ENCODE measurements around the gene PRAMEF12. TPM values are rescaled to one million over a fixed set of nuclear protein-coding genes. Genes with fewer than 3 reads are reported as not detected.
"Not testable (repeated sequence)": the region's sequence is repeated elsewhere in the genome, so short reads cannot be mapped to it uniquely, and the experiment has no call there.

PRAMEF12 gene
- total RNA-seq, 1 experiment from 2014 or later, result not detected

- Histone ChIP-seq H3K4me1 (ENCODE audit: insufficient read depth, low read length, poor library complexity, severe bottlenecking) (no peaks in the 10 kb centered on the region), H3K36me3 (ENCODE audit: insufficient read depth, low read length, poor library complexity, severe bottlenecking) (no peaks in the 10 kb centered on the region), H3K27me3 (replicated peaks; ENCODE audit: insufficient read depth, low read depth, low read length, poor library complexity) (no peaks in the 10 kb centered on the region), H3K27ac (ENCODE audit: low read depth, low read length, poor library complexity, severe bottlenecking) (no peak overlapping the region), H3K4me3 (ENCODE audit: low read depth, low read length, poor library complexity, severe bottlenecking) (no peak overlapping the region), H3K9me3 (ENCODE audit: low read depth, low read length, poor library complexity, severe bottlenecking) (no peaks in the 10 kb centered on the region)
- intact Hi-C loops (cut with micrococcal nuclease; ENCODE audit: unreplicated experiment), result no loop called here
- POLR2A ChIA-PET (ENCODE audit: low non-redundant PET), result no interaction called here
- BruUV-seq (replicated peaks), result no TSS peak
- no peak for DNase-seq (ENCODE audit: low spot score)
- CTCF ChIA-PET, result no interaction called here
- TF ChIP-seq EZH2 (IDR thresholded peaks at IDR 0.05; ENCODE audit: borderline replicate concordance, low read depth, low read length, poor library complexity, severe bottlenecking), result no peak
- no peak for TF ChIP-seq CTCF (conservative IDR thresholded peaks at IDR 0.05; ENCODE audit: low read depth, low read length)
Observed at GRCh38 chr1:12778061-12778460, 4.5 kb downstream of the PRAMEF12 start.

DNA sequence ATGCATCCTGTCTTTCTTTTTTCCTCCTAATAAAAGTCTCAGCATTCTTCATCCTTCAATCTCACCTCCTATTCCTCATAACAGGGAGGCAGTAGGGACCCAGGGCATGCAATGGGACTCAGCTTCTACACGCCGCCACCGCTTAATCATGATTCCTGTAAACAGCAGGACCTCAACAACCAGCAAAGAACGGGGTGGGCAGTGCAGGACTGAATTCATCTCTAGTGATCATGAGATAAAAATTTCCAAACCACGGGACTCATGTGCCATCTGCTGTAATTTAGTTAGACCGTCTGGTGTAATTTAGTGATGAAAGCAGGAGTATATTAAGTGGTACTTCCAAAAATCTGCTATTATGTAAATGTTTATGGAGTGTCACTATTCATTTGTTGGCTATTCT lies 5.4 kb downstream of the PRAMEF12 start:
- no peak for TF ChIP-seq EZH2 (IDR thresholded peaks at IDR 0.05; ENCODE audit: borderline replicate concordance, low read depth, low read length, poor library complexity, severe bottlenecking)
- TF ChIP-seq CTCF (conservative IDR thresholded peaks at IDR 0.05; ENCODE audit: low read depth, low read length), result no peak
- Histone ChIP-seq H3K9me3 (ENCODE audit: low read depth, low read length, poor library complexity, severe bottlenecking) (no peaks in the 10 kb centered on the region), H3K27me3 (replicated peaks; ENCODE audit: insufficient read depth, low read depth, low read length, poor library complexity) (no peaks in the 10 kb centered on the region), H3K27ac (ENCODE audit: low read depth, low read length, poor library complexity, severe bottlenecking) (no peak overlapping the region), H3K36me3 (ENCODE audit: insufficient read depth, low read length, poor library complexity, severe bottlenecking) (no peaks in the 10 kb centered on the region), H3K4me1 (ENCODE audit: insufficient read depth, low read length, poor library complexity, severe bottlenecking) (no peaks in the 10 kb centered on the region), H3K4me3 (ENCODE audit: low read depth, low read length, poor library complexity, severe bottlenecking) (no peak overlapping the region)
- ChIA-PET CTCF (no interaction called here), POLR2A (ENCODE audit: low non-redundant PET) (no interaction called here)
- intact Hi-C loops (cut with micrococcal nuclease; ENCODE audit: unreplicated experiment), result no loop called here
- DNase-seq (ENCODE audit: low spot score), result no peak
- BruUV-seq (replicated peaks), result no TSS peak

DNA sequence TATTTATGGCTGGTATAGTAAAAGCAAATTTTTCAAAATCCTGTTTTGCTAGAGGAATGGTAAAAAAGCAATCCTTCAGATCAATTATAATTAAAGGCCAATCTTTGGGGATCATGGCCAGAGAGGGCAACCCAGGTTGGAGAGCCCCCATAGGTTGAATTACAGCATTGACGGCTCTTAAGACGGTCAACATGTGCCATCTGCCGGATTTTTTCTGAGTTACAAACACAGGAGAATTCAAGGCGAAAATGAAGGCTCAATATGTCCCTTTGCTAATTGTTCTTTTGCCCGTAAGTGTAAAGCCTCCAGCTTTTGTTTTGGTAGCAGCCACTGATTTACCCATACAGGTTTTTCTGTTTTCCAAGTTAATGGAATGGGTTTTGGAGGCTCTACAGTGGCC lies 8.0 kb downstream of the PRAMEF12 start:
- CTCF ChIA-PET; H3K36me3 ChIP-seq (ENCODE audit: insufficient read depth, low read length, poor library complexity, severe bottlenecking); H3K4me3 ChIP-seq (ENCODE audit: low read depth, low read length, poor library complexity, severe bottlenecking); H3K27me3 ChIP-seq (replicated peaks; ENCODE audit: insufficient read depth, low read depth, low read length, poor library complexity); intact Hi-C loops (cut with micrococcal nuclease; ENCODE audit: unreplicated experiment); H3K9me3 ChIP-seq (ENCODE audit: low read depth, low read length, poor library complexity, severe bottlenecking); POLR2A ChIA-PET (ENCODE audit: low non-redundant PET); DNase-seq (ENCODE audit: low spot score); BruUV-seq (replicated peaks); H3K27ac ChIP-seq (ENCODE audit: low read depth, low read length, poor library complexity, severe bottlenecking); H3K4me1 ChIP-seq (ENCODE audit: insufficient read depth, low read length, poor library complexity, severe bottlenecking): not testable (repeated sequence)

- H3K27me3 ChIP-seq (replicated peaks; ENCODE audit: insufficient read depth, low read depth, low read length, poor library complexity); CTCF ChIA-PET; H3K36me3 ChIP-seq (ENCODE audit: insufficient read depth, low read length, poor library complexity, severe bottlenecking); DNase-seq (ENCODE audit: low spot score); H3K4me1 ChIP-seq (ENCODE audit: insufficient read depth, low read length, poor library complexity, severe bottlenecking); H3K27ac ChIP-seq (ENCODE audit: low read depth, low read length, poor library complexity, severe bottlenecking); H3K9me3 ChIP-seq (ENCODE audit: low read depth, low read length, poor library complexity, severe bottlenecking); intact Hi-C loops (cut with micrococcal nuclease; ENCODE audit: unreplicated experiment); BruUV-seq (replicated peaks); H3K4me3 ChIP-seq (ENCODE audit: low read depth, low read length, poor library complexity, severe bottlenecking); POLR2A ChIA-PET (ENCODE audit: low non-redundant PET): not testable (repeated sequence)
Observed at GRCh38 chr1:12783783-12784182, 10.2 kb downstream of the PRAMEF12 start.

- DNase-seq (ENCODE audit: low spot score); H3K4me3 ChIP-seq (ENCODE audit: low read depth, low read length, poor library complexity, severe bottlenecking); H3K27ac ChIP-seq (ENCODE audit: low read depth, low read length, poor library complexity, severe bottlenecking); H3K4me1 ChIP-seq (ENCODE audit: insufficient read depth, low read length, poor library complexity, severe bottlenecking); H3K27me3 ChIP-seq (replicated peaks; ENCODE audit: insufficient read depth, low read depth, low read length, poor library complexity); H3K9me3 ChIP-seq (ENCODE audit: low read depth, low read length, poor library complexity, severe bottlenecking); BruUV-seq (replicated peaks); intact Hi-C loops (cut with micrococcal nuclease; ENCODE audit: unreplicated experiment); H3K36me3 ChIP-seq (ENCODE audit: insufficient read depth, low read length, poor library complexity, severe bottlenecking); CTCF ChIA-PET; POLR2A ChIA-PET (ENCODE audit: low non-redundant PET): not testable (repeated sequence)
Observed at GRCh38 chr1:12784729-12785128, 11.2 kb downstream of the PRAMEF12 start.

DNA sequence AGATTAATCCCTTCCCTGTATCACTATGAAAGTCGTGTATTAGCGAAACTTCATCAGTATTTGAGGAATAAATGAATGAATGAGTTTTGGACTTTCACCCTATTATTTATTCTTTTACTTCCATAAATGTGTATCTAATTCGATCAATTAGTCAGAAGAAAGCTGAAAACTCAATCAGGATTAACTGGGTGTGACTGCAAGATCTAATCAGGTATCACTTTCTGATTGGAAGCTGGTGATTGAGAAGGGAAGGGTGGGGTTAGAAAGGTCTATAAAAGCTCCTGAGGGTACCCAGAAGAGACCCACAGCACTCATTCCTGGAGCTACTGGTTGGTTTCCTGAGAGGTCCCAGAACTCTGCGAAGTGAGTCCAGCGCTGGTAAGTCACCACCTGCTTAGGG lies 17.6 kb downstream of the PRAMEF12 start, which contains the start of gene PRAMEF1:
Gene PRAMEF1 (plus strand): TSS at position 301 of the 400 bp plus-strand sequence. CDS start 1,831 bp downstream, outside the sequence.
- POLR2A ChIA-PET (ENCODE audit: low non-redundant PET); H3K27me3 ChIP-seq (replicated peaks; ENCODE audit: insufficient read depth, low read depth, low read length, poor library complexity); H3K36me3 ChIP-seq (ENCODE audit: insufficient read depth, low read length, poor library complexity, severe bottlenecking); H3K4me1 ChIP-seq (ENCODE audit: insufficient read depth, low read length, poor library complexity, severe bottlenecking); H3K9me3 ChIP-seq (ENCODE audit: low read depth, low read length, poor library complexity, severe bottlenecking); BruUV-seq (replicated peaks); CTCF ChIA-PET; DNase-seq (ENCODE audit: low spot score); H3K4me3 ChIP-seq (ENCODE audit: low read depth, low read length, poor library complexity, severe bottlenecking); intact Hi-C loops (cut with micrococcal nuclease; ENCODE audit: unreplicated experiment); H3K27ac ChIP-seq (ENCODE audit: low read depth, low read length, poor library complexity, severe bottlenecking): not testable (repeated sequence)

Measured in A673 (cell line).